Activated T-cell treated with anti-CD3 and anti-CD28 coated beads, Interleukin-2, amount 50 U/mL, for 4 hours (primary cell): ENCODE data around the gene SULT1A1. TPM values are rescaled to one million over a fixed set of nuclear protein-coding genes. Genes with fewer than 3 reads are reported as not detected.
"Not testable (repeated sequence)": the region's sequence is repeated elsewhere in the genome, so short reads cannot be mapped to it uniquely, and the experiment has no call there.

ENCODE experiments used
- ATAC-seq, 2 donors: fragments of 200-7000 bp; cut with Tn5 transposase; one replicate each; pipeline ENCODE4 v1.10.0; 2021
- DNase-seq: peaks from one replicate; pipeline ENCODE4 v3.0.0-alpha.2; 2020
- H3K27me3 Mint-ChIP-seq: one replicate; pipeline ENCODE4 v1.8.0; 2021; ENCODE audit warnings: low read depth, mixed read lengths
- H3K36me3 Mint-ChIP-seq: one replicate; pipeline ENCODE4 v1.8.0; 2022; ENCODE audit warnings: mixed read lengths; ENCODE audit not compliant: insufficient read depth
- H3K4me1 Mint-ChIP-seq: one replicate; pipeline ENCODE4 v1.8.0; 2021; ENCODE audit warnings: low read depth, mixed read lengths
- H3K4me3 Mint-ChIP-seq: one replicate; pipeline ENCODE4 v1.8.0; 2021; ENCODE audit warnings: mild to moderate bottlenecking, moderate library complexity, mixed read lengths
- H3K9me3 Mint-ChIP-seq: one replicate; pipeline ENCODE4 v1.8.0; 2021; ENCODE audit warnings: mixed read lengths
- total RNA-seq, 3 donors: library from RNA; stranded (reverse); gene quantifications; one replicate each; pipeline ENCODE4 v1.2.1, GENCODE V29; 2021

Gene SULT1A1
- 1 to 10 TPM; 4.8 to 5.5 (median 5.0) TPM for total RNA-seq

- no peak for DNase-seq
- ATAC-seq: no peak
- H3K36me3 Mint-ChIP-seq: no peaks in the 10 kb centered on the region
These were observed at the start of gene SULT1A1 for GRCh38 chr16:28609631-28610594. Gene SULT1A1 (minus strand): TSS chr16:28610044. CDS start chr16:28608855, 1,189 bp downstream.

DNA sequence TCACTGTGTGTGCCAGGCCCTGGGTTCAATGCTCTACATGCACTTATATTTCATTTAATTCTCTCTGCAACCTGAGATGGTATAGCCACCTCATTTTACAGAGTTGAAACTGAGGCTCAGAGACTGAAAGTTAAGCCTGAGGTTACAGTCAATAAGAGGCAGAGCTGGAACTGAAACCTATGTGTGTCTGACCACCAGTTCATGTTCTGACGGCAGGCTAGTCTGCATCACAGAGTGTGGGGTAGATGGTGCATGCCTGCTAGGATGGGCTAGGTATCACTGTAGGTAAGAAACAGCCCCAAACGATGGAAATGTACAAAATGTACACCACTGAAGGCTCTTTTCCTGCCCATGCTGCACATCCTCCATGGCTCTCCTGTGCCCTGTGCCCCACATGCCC lies 30.1 kb upstream of the SULT1A1 start:
- H3K4me1 Mint-ChIP-seq, H3K27me3 Mint-ChIP-seq, ATAC-seq, H3K36me3 Mint-ChIP-seq, H3K9me3 Mint-ChIP-seq, H3K4me3 Mint-ChIP-seq, DNase-seq: not testable (repeated sequence)

More at GRCh38 chr16:28609631-28610594, at the start of gene SULT1A1:
- Mint-ChIP-seq H3K4me3 (no peak within 1 kb of the TSS), H3K27me3 (no peaks in the 10 kb centered on the region), H3K9me3 (no peaks in the 10 kb centered on the region), H3K4me1 (peaks cover 9% of the 10 kb centered on the region)

- H3K4me1 Mint-ChIP-seq, ATAC-seq, H3K27me3 Mint-ChIP-seq, H3K4me3 Mint-ChIP-seq, H3K9me3 Mint-ChIP-seq, DNase-seq, H3K36me3 Mint-ChIP-seq: not testable (repeated sequence)
These were observed 28.5 kb upstream of the SULT1A1 start for GRCh38 chr16:28638359-28638758.

DNA sequence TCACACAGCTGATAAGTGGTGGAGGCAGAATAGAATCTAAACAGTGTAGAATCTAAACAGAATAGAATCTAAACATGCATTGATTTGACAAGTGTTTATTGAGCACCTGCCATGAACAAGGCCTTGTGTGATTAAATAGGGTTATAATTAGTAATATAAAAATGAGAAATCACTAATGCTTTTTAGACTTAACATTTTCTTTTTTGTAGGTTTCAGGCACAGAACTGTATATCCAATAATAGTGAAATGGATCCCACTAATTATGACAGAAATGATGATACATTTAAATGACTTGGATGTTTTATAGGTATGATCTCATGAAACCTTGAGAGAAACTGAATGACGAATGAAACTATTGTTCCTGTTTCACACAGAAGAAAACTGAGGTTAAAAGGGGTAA lies 27.9 kb upstream of the SULT1A1 start, which contains the start of gene NPIPB8:
TSS of gene NPIPB8 (plus strand) at position 301 of the 400 bp plus-strand sequence. CDS start 296 bp downstream, outside the sequence.
- H3K9me3 Mint-ChIP-seq, H3K4me3 Mint-ChIP-seq, H3K36me3 Mint-ChIP-seq, DNase-seq, H3K27me3 Mint-ChIP-seq, ATAC-seq, H3K4me1 Mint-ChIP-seq: not testable (repeated sequence)

- not testable (repeated sequence) for ATAC-seq, DNase-seq, H3K4me1 Mint-ChIP-seq
These were observed 26.4 kb upstream of the SULT1A1 start for GRCh38 chr16:28636093-28636823.

GRCh38 chr16:28630905-28631304 lies 21.1 kb upstream of the SULT1A1 start:
- ATAC-seq, H3K9me3 Mint-ChIP-seq, DNase-seq, H3K36me3 Mint-ChIP-seq, H3K4me3 Mint-ChIP-seq, H3K4me1 Mint-ChIP-seq, H3K27me3 Mint-ChIP-seq: not testable (repeated sequence)

More at GRCh38 chr16:28636093-28636823, 26.4 kb upstream of the SULT1A1 start:
- not testable (repeated sequence) for H3K27me3 Mint-ChIP-seq, H3K9me3 Mint-ChIP-seq, H3K36me3 Mint-ChIP-seq, H3K4me3 Mint-ChIP-seq

DNA sequence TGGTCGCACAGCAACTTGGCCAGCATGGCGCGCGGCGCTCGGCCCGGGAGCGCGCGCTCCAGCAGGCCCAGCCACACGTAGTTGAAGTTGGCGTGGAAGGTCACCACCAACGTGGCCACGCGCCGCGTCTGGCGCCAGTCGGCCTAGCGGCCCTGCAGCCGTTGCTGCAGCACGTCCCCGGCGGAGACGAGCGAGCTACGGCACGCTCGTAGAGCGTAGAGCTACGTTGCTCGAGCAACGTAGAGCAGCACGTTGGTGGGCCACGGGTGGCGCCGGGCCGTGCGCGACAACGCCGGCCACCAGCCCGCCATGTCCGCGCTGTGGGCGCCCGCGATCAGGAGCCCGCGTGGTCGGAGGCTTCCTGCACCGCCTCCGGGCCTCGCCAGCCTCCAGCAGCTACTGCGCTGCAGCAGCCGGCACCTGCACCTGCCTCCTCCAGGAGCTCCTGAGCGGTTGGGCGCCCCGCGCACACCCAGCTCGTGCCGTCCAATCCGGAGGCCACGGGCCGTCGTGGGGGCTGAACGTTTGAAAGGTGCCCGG lies 13.4 kb upstream of the SULT1A1 start:
- Mint-ChIP-seq H3K9me3 (no peaks in the 10 kb centered on the region), H3K4me1 (peaks cover 20% of the 10 kb centered on the region), H3K27me3 (no peaks in the 10 kb centered on the region), H3K4me3 (peak overlapping the region; percentile 86), H3K36me3 (no peaks in the 10 kb centered on the region)
- ATAC-seq (peak; percentile 96), DNase-seq (peak; percentile 60)

- H3K4me1 Mint-ChIP-seq: peaks cover 20% of the 10 kb centered on the region
- DNase-seq, H3K36me3 Mint-ChIP-seq, H3K27me3 Mint-ChIP-seq, H3K9me3 Mint-ChIP-seq: not testable (repeated sequence)
- peak overlapping the region; percentile 86 for H3K4me3 Mint-ChIP-seq
- ATAC-seq: peak; percentile 15 to 27
These were observed 12.8 kb upstream of the SULT1A1 start for GRCh38 chr16:28622532-28623171.

- ATAC-seq: no peak
- peaks cover 20% of the 10 kb centered on the region for H3K4me1 Mint-ChIP-seq
- H3K9me3 Mint-ChIP-seq: no peaks in the 10 kb centered on the region
- peaks cover 3% of the 10 kb centered on the region for H3K36me3 Mint-ChIP-seq
- H3K4me3 Mint-ChIP-seq: peak overlapping the region; percentile 86
- H3K27me3 Mint-ChIP-seq: no peaks in the 10 kb centered on the region
- no peak for DNase-seq
These were observed 11.8 kb upstream of the SULT1A1 start for GRCh38 chr16:28621481-28622155.

- not testable (repeated sequence) for H3K4me3 Mint-ChIP-seq, DNase-seq, H3K36me3 Mint-ChIP-seq, H3K27me3 Mint-ChIP-seq, H3K9me3 Mint-ChIP-seq, ATAC-seq
- peaks cover 20% of the 10 kb centered on the region for H3K4me1 Mint-ChIP-seq
These were observed 10.5 kb upstream of the SULT1A1 start for GRCh38 chr16:28620316-28620715.

DNA sequence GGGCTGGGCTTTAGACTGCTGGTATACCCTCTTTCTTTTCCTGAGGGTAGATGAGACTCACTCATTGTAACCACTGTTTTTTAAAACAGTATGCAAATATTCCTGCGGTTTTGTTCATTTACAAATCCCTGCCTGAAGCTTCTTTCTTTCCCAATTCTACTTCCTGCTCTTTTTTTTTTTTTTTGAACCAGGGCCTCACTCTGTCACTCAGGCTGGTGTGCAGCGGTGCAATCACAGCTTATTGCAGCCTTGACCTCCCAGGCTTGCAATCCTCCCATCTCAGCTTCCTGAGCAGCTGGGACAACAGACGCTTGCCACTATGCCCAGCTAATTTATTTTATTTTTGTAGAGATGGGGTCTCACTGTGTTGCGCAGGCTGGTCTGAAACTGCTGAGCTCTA lies 8.0 kb upstream of the SULT1A1 start:
- Mint-ChIP-seq H3K27me3 (no peaks in the 10 kb centered on the region), H3K9me3 (no peaks in the 10 kb centered on the region), H3K4me3 (no peak overlapping the region), H3K36me3 (peaks cover 3% of the 10 kb centered on the region), H3K4me1 (peaks cover 13% of the 10 kb centered on the region)
- DNase-seq (no peak), ATAC-seq (no peak)

DNA sequence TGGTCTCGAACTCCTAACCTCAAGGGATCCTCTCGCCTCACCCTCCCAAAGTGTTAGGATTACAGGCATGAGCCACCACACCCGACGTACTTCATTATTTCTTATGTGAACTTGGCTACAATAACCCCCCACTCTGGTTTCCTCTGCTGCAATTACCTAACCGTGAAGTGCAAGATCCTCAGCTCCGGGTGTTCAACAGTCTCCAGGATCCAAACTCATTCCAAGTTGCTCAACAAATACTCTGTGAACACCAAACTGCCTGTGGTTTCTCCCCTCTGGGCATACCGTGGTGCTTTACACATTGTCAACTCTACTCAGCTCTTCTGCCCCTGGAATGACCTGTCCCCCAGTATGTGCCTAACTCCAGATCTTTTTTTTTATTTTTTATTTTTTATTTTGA lies 6.8 kb upstream of the SULT1A1 start:
- DNase-seq (no peak), ATAC-seq (no peak)
- Mint-ChIP-seq H3K27me3 (no peaks in the 10 kb centered on the region), H3K4me3 (no peak overlapping the region), H3K4me1 (peaks cover 2% of the 10 kb centered on the region), H3K9me3 (no peaks in the 10 kb centered on the region), H3K36me3 (peaks cover 3% of the 10 kb centered on the region)

GRCh38 chr16:28616224-28616577 lies 6.4 kb upstream of the SULT1A1 start:
- H3K4me1 Mint-ChIP-seq, H3K4me3 Mint-ChIP-seq, ATAC-seq, H3K27me3 Mint-ChIP-seq, H3K36me3 Mint-ChIP-seq, H3K9me3 Mint-ChIP-seq, DNase-seq: not testable (repeated sequence)
